SU-DHL-6 (cell line): ENCODE data around the gene EIF5A.

Experiments
- H2AFZ ChIP-seq: fragments of 200-600 bp; sonication (generic); 2 replicates; pipeline ENCODE4 v1.6.1; 2014; ENCODE audit warnings: low read depth, mild to moderate bottlenecking, moderate library complexity, mixed read lengths, antibody characterized with exemption, low read length; ENCODE audit not compliant: severe bottlenecking
- H3F3A ChIP-seq: fragments of 200-600 bp; shearing (Covaris generic); 2 replicates; pipeline ENCODE4 v1.6.0; 2016; ENCODE audit warnings: antibody characterized with exemption, mild to moderate bottlenecking; ENCODE audit not compliant: insufficient read depth
- H3K27ac ChIP-seq: fragments of 200-600 bp; sonication (generic); 2 replicates; pipeline ENCODE4 v1.5.1; 2016; ENCODE audit warnings: low read depth, mild to moderate bottlenecking, low read length, moderate library complexity, mixed read lengths
- H3K27me3 ChIP-seq: fragments of 200-600 bp; sonication (generic), shearing (Covaris generic); 2 replicates; pipeline ENCODE4 v1.6.0; 2014; ENCODE audit warnings: mild to moderate bottlenecking, low read length
- H3K36me3 ChIP-seq: fragments of 200-600 bp; sonication (generic); 2 replicates; pipeline ENCODE4 v1.6.1; 2014; ENCODE audit warnings: mild to moderate bottlenecking, low read length, mixed read lengths
- H3K4me2 ChIP-seq: fragments of 300-600, 200-600 bp; shearing (Covaris generic), sonication (generic); 2 replicates; pipeline ENCODE4 v1.6.0; 2014; ENCODE audit warnings: low read length, low read depth, mild to moderate bottlenecking; ENCODE audit not compliant: poor library complexity, severe bottlenecking
- H3K4me3 ChIP-seq: fragments of 200-600 bp; sonication (generic); 2 replicates; pipeline ENCODE4 v1.5.1; 2014; ENCODE audit warnings: antibody characterized with exemption, low read length, mild to moderate bottlenecking, mixed read lengths; ENCODE audit not compliant: insufficient read depth, poor library complexity, severe bottlenecking
- H3K79me2 ChIP-seq: fragments of 200-600 bp; sonication (generic); 2 replicates; pipeline ENCODE4 v1.6.1; 2014; ENCODE audit warnings: mild to moderate bottlenecking, low read length, moderate library complexity; ENCODE audit not compliant: insufficient read depth
- H3K9ac ChIP-seq: fragments of 200-600 bp; sonication (generic); 2 replicates; pipeline ENCODE4 v1.7.0; 2014; ENCODE audit warnings: mild to moderate bottlenecking, low read length
- H3K9me2 ChIP-seq: fragments of 200-600 bp; sonication (generic); replicated peaks from 2 replicates; pipeline ENCODE4 v1.6.1; 2014; ENCODE audit warnings: low read length; ENCODE audit not compliant: insufficient read depth
- H3K9me3 ChIP-seq: fragments of 200-600 bp; sonication (generic); 2 replicates; pipeline ENCODE4 v1.6.1; 2014; ENCODE audit warnings: low read length, mixed read lengths; ENCODE audit not compliant: insufficient read depth
- H4K20me1 ChIP-seq: fragments of 200-600 bp; sonication (generic); 2 replicates; pipeline ENCODE4 v1.6.1; 2014; ENCODE audit warnings: low read depth, mild to moderate bottlenecking, antibody characterized with exemption, low read length, moderate library complexity, mixed read lengths
- EZH2phosphoT487 ChIP-seq: fragments of 200-600 bp; sonication (generic), shearing (Covaris generic); conservative IDR thresholded peaks from 2 replicates; pipeline ENCODE4 v1.6.1; 2018; ENCODE audit warnings: mild to moderate bottlenecking, antibody characterized with exemption, low read length, moderate library complexity, mixed read lengths
- TF ChIP-seq, protein P1 (sequence below): fragments of 200-600 bp; sonication (generic); IDR thresholded peaks from one replicate; pipeline ENCODE4 v1.5.1; 2017; ENCODE audit warnings: antibody characterized with exemption, mild to moderate bottlenecking, low read length, moderate library complexity; ENCODE audit not compliant: insufficient read depth, poor library complexity, severe bottlenecking

Gene EIF5A

DNA sequence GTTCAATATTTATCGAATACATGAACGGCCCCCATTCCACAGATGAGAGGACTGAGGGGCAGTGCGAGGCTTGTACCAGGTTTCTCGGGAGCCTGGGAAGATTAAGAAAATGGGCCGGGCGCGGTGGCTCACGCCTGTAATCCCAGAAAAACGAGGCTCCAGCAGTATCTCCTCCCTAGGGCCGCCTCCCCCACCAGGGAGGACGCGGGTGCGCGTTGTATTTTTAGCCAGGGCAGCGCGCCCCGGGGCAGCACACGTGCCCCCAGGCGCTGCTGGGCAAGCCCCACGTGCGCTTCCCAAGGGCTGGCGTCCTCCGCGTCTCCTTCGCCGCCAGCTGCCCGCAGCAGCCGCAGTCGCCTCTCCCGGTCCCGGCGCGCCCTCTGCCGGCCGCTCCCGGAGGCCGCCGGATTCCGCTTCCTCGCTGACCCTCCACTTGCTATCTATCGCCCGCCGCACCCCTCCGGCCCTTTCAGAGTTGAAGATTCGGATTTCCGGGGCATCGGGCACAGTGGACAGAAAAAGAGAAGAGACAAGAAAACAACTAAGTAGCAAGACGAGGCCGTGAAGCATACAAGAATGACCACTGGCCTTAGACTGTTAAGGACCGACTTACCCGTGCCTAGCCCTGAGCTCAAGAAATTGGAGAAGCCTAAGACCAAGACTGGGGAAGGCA lies 11.1 kb upstream of the EIF5A start:
- no peak for TF ChIP-seq EZH2phosphoT487
- TF ChIP-seq, protein P1, sequence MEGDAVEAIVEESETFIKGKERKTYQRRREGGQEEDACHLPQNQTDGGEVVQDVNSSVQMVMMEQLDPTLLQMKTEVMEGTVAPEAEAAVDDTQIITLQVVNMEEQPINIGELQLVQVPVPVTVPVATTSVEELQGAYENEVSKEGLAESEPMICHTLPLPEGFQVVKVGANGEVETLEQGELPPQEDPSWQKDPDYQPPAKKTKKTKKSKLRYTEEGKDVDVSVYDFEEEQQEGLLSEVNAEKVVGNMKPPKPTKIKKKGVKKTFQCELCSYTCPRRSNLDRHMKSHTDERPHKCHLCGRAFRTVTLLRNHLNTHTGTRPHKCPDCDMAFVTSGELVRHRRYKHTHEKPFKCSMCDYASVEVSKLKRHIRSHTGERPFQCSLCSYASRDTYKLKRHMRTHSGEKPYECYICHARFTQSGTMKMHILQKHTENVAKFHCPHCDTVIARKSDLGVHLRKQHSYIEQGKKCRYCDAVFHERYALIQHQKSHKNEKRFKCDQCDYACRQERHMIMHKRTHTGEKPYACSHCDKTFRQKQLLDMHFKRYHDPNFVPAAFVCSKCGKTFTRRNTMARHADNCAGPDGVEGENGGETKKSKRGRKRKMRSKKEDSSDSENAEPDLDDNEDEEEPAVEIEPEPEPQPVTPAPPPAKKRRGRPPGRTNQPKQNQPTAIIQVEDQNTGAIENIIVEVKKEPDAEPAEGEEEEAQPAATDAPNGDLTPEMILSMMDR = peak; percentile 89
- H3K4me3 ChIP-seq = no peak overlapping the region
- H3K27ac ChIP-seq = no peak overlapping the region

DNA sequence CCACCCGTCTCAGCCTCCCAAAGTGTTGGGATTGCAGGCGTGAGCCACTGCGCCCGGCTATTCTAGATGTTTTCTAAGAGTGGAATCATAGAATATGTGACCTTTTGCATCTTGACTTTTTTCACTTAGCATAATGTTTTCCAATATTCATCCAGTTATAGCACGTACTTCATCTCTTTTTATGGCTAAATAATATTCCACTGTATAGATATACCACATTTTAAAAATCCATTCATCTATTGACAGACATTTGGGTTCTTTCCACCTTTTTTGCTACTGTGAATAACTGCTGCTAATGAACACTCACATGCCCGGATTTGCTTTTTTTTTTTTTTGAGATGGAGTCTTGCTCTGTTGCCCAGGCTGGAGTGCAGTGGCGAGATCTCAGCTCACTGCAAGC lies 3.2 kb upstream of the EIF5A start:
- no peaks in the 10 kb centered on the region for H3K27me3 ChIP-seq
- H3K4me2 ChIP-seq = no peak overlapping the region
- no peak overlapping the region for H3K9ac ChIP-seq
- peaks cover 6% of the 10 kb centered on the region for H3K36me3 ChIP-seq
- no peak overlapping the region for H2AFZ ChIP-seq
- peaks cover 2% of the 10 kb centered on the region for H4K20me1 ChIP-seq
- H3K9me3 ChIP-seq = no peaks in the 10 kb centered on the region
- no peak for TF ChIP-seq EZH2phosphoT487
- TF ChIP-seq, protein P1 = no peak
- no peak overlapping the region for H3K4me3 ChIP-seq
- H3K9me2 ChIP-seq = no peaks in the 10 kb centered on the region
- peaks cover 18% of the 10 kb centered on the region for H3K79me2 ChIP-seq
- H3F3A ChIP-seq = peaks cover 18% of the 10 kb centered on the region
- no peak overlapping the region for H3K27ac ChIP-seq

More for the DNA sequence above, 11.1 kb upstream of the EIF5A start:
- no peaks in the 10 kb centered on the region for H3K9me2 ChIP-seq
- H3K27me3 ChIP-seq = no peaks in the 10 kb centered on the region
- H3K79me2 ChIP-seq = no peaks in the 10 kb centered on the region
- peak overlapping the region; percentile 30 for H3K4me2 ChIP-seq
- H4K20me1 ChIP-seq = no peaks in the 10 kb centered on the region
- H3K9me3 ChIP-seq = no peaks in the 10 kb centered on the region
- no peaks in the 10 kb centered on the region for H3K36me3 ChIP-seq
- no peaks in the 10 kb centered on the region for H3F3A ChIP-seq
- H3K9ac ChIP-seq = no peak overlapping the region
- H2AFZ ChIP-seq = peak overlapping the region; percentile 42

DNA sequence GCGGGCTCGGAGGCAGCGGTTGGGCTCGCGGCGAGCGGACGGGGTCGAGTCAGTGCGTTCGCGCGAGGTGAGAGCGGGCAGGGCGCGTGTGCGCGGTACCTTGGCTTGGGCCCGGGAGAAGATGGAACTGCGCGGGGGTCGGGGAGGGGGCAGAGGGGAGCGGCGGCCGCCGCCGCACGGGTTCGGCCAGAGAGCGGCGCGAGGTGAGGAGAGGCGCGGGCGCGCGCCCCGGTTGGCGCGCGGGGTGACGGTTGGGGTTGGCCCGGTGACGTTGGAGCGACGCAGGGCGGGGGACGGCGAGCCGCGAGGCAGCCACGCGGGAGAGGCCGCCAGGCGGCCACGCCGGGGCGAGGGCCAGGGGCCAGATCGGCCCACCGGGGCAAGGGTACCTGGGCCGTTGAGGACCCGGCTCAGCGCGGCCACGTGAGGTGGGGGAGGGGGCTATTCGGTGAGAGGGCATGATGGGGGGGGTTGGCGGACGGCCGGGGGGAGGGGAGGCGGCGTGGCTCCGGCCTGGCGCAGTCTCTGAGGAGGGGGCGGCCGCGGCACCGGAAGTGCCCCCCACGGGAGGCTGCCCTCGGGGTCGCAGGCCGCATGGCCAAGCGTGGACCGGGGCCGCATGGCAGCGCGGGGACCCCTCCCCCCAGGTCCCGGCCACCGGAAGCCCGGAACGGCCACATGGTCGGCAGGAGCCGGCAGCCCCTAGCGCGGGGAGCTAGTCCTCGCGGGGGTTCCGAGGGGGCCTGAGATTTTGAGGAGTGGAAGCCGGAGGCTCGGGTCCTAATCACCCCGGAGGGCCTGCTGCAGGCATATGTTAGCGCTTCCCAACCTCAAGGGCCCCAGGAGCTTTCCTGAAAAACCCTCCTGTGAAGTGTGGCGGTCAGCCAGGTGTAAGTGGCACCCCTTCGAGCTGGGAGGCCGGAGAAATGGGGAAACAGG lies 527 bp downstream of the EIF5A start:
- TF ChIP-seq, protein P1 = no peak
- TF ChIP-seq EZH2phosphoT487 = no peak
- Histone ChIP-seq H3K27ac (peak overlapping the region; percentile 93), H4K20me1 (peaks cover 19% of the 10 kb centered on the region), H3K9ac (peak overlapping the region; percentile 96), H3K9me2 (no peaks in the 10 kb centered on the region), H3K27me3 (no peaks in the 10 kb centered on the region), H2AFZ (no peak overlapping the region), H3K4me2 (peak overlapping the region; percentile 88), H3K4me3 (peak overlapping the region; percentile 86), H3F3A (peaks cover 51% of the 10 kb centered on the region), H3K9me3 (no peaks in the 10 kb centered on the region), H3K79me2 (peaks cover 38% of the 10 kb centered on the region), H3K36me3 (peaks cover 24% of the 10 kb centered on the region)
